Measurements from ENCODE around the gene TOR4A. TPM values are rescaled to one million over a fixed set of nuclear protein-coding genes. Genes with fewer than 3 reads are reported as not detected.
A peak's percentile ranks its signal among the peaks of the same experiment; 100 is the strongest.
"Not testable (repeated sequence)": the region's sequence is repeated elsewhere in the genome, so short reads cannot be mapped to it uniquely, and the experiment has no call there.

TOR4A gene
- total and polyA plus RNA-seq, 9 donors = 0.85 to 16.3 (median 8.2) TPM

- WGBS, 3 donors = 86 to 92% (median 89%) methylated on average over 15 of the region's 15 CpGs
- DNase-seq = peak in 1 of 5 donors; percentile 6
- intact Hi-C loops (cut with DNase I) = no loop called here
- H3K27ac ChIP-seq = no peak overlapping the region
- H3K4me3 ChIP-seq = no peak overlapping the region
- H3K9me3 ChIP-seq = no peaks in the 10 kb centered on the region
- no peaks in the 10 kb centered on the region for H3K27me3 ChIP-seq
- H3K4me1 ChIP-seq (ENCODE audit: insufficient read depth) = peaks cover 15% of the 10 kb centered on the region
- TF ChIP-seq POLR2A (IDR thresholded peaks at IDR 0.05) (no peak), CTCF (IDR thresholded peaks at IDR 0.05) (no peak), EP300 (IDR thresholded peaks at IDR 0.05) (no peak)
- no peaks in the 10 kb centered on the region for H3K36me3 ChIP-seq
Observed at GRCh38 chr9:137256856-137257255, 20.7 kb upstream of the TOR4A start.

- H3K27ac ChIP-seq; H3K4me3 ChIP-seq; intact Hi-C loops (cut with DNase I); H3K27me3 ChIP-seq; H3K36me3 ChIP-seq; H3K9me3 ChIP-seq; H3K4me1 ChIP-seq (ENCODE audit: insufficient read depth): not testable (repeated sequence)
- WGBS, 3 donors = 34 to 45% (median 36%) methylated on average over 15 of the region's 15 CpGs
- TF ChIP-seq CTCF (IDR thresholded peaks at IDR 0.05) = peak in 1 of 3 donors; percentile 18
- DNase-seq = peak in 2 of 5 donors; percentile 17 to 50
Observed at GRCh38 chr9:137262173-137262908, 15.2 kb upstream of the TOR4A start.

- no peaks in the 10 kb centered on the region for H3K9me3 ChIP-seq
- no peak overlapping the region for H3K4me3 ChIP-seq
- H3K27ac ChIP-seq = no peak overlapping the region
- intact Hi-C loops (cut with DNase I) = no loop called here
- TF ChIP-seq POLR2A (IDR thresholded peaks at IDR 0.05) (no peak), EP300 (IDR thresholded peaks at IDR 0.05) (no peak), CTCF (IDR thresholded peaks at IDR 0.05) (no peak)
- H3K4me1 ChIP-seq (ENCODE audit: insufficient read depth) = no peaks in the 10 kb centered on the region
- H3K27me3 ChIP-seq = no peaks in the 10 kb centered on the region
- WGBS, 3 donors = 84 to 87% (median 86%) methylated on average over 24 of the region's 24 CpGs
- peak in 2 of 5 donors; percentile 10 to 33 for DNase-seq
- no peaks in the 10 kb centered on the region for H3K36me3 ChIP-seq
Observed at GRCh38 chr9:137262909-137263285, 14.6 kb upstream of the TOR4A start.

GRCh38 chr9:137263506-137263905 lies 14.0 kb upstream of the TOR4A start:
- H3K36me3 ChIP-seq = no peaks in the 10 kb centered on the region
- TF ChIP-seq CTCF (IDR thresholded peaks at IDR 0.05) (no peak), POLR2A (IDR thresholded peaks at IDR 0.05) (no peak), EP300 (IDR thresholded peaks at IDR 0.05) (no peak)

More at GRCh38 chr9:137263506-137263905, 14.0 kb upstream of the TOR4A start:
- no peaks in the 10 kb centered on the region for H3K4me1 ChIP-seq (ENCODE audit: insufficient read depth)
- H3K4me3 ChIP-seq = no peak overlapping the region
- no peak overlapping the region for H3K27ac ChIP-seq
- H3K27me3 ChIP-seq = no peaks in the 10 kb centered on the region
- intact Hi-C loops (cut with DNase I) = no loop called here
- no peaks in the 10 kb centered on the region for H3K9me3 ChIP-seq
- 62 to 70% (median 70%) methylated on average over 10 of the region's 10 CpGs for WGBS, 3 donors
- peak in 1 of 5 donors; percentile 27 for DNase-seq

Measured in ovary (tissue), 9 donors.